ENCODE measurements around the gene KRT6A.
"Not testable (repeated sequence)": the region's sequence is repeated elsewhere in the genome, so short reads cannot be mapped to it uniquely, and the experiment has no call there.

GRCh38 chr12:52491495-52491894, 1.6 kb downstream of the KRT6A start:
- not testable (repeated sequence) for TF ChIP-seq KDM1A (CRISPR knock-in tag; IDR thresholded peaks at IDR 0.05); ZUFSP (CRISPR knock-in tag; IDR thresholded peaks at IDR 0.05; ENCODE audit: borderline replicate concordance); NFYB (CRISPR knock-in tag; IDR thresholded peaks at IDR 0.05); ZNF790 (CRISPR knock-in tag; IDR thresholded peaks at IDR 0.05; ENCODE audit: borderline replicate concordance); GATAD2A (CRISPR knock-in tag; IDR thresholded peaks at IDR 0.05)
